Measurements from ENCODE around the gene DNAAF8.
A peak's percentile ranks its signal among the peaks of the same experiment; 100 is the strongest.

The DNAAF8 gene

DNA sequence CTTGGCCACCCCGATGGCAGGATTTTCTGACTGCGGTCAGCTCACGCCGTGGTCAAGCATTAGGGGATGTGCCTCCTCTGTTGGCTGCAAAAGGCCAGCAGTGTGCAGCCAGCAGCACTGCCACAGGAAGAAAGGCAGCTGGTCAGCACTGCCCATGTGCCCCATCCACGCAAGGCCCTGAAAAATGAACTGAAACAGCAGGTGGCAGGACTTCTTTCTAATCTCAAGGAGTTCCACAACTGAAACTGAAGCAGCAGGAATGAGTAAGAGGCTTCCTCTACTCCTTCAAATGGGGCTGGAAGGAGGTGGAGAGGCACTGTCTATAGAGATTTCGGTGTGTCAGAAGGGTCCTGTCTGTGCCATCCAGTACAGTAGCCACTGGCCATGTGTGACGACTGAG is 29.5 kb downstream of the DNAAF8 start:
- H3K36me3 ChIP-seq (ENCODE audit: insufficient read depth, low read length) = peaks cover 59% of the 10 kb centered on the region

DNA sequence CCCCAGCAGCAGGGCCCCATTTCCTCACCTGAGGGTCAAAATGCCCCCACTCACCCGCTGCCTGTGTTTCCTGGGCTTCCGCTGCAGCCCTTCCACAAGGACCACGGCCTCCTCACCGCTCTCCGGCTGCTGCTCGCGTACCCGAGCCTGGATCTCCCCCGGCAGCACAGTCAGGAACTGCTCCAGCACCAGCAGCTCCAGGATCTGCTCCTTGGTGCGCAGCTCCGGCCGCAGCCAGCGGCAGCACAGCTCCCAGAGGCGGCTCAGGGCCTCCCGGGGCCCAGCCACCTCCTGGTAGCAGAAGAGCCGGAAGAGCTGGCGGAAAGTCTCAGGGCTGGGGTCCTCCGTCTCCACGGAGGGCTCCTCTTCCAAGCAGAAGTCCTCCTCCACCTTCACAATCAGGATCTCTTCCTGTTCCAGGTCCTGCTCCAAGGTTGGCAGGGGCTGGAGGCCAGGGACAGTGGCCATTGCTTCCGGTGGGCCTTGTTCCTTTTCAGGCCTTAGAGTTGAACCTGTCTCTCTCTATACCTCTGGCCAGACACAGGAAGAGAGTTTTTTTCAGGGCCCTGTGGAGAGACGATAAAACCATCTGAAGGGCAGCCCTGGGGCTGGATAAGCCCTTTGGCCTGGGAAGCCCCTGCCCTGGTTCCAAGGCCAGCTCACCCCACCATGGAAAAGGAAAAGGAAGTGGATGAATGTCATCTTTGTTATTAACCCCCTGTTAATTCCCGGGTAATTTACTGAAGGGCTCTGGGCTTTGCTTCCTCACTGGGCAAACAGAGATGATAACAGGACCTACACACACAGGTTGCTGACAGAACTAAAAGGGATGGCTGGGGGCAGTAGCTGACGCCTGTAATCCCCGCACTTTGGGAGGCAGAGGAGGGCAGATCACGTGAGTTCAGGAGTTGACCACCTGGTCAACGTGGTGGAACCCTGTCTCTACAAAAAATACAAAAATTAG is 31.5 kb downstream of the DNAAF8 start:
- H3K9ac ChIP-seq (ENCODE audit: low read depth, low read length) = peak overlapping the region; percentile 86; the same call in 1 of the 2 replicates
- peak overlapping the region; percentile 74 for H3K4me3 ChIP-seq (ENCODE audit: low read length)
- H3K9me3 ChIP-seq (ENCODE audit: insufficient read depth, low read depth, low read length) = no peaks in the 10 kb centered on the region
- no peaks in the 10 kb centered on the region for H3K27me3 ChIP-seq (ENCODE audit: insufficient read depth, low read length)
- H3K27ac ChIP-seq (ENCODE audit: low read depth, low read length) = no peak overlapping the region
- WGBS = 85% methylated on average over 26 of the region's 26 CpGs
- no peaks in the 10 kb centered on the region for H3K4me1 ChIP-seq (ENCODE audit: insufficient read depth, low read length)
- H3K36me3 ChIP-seq (ENCODE audit: insufficient read depth, low read length) = peaks cover 40% of the 10 kb centered on the region

More for the DNA sequence above, 29.5 kb downstream of the DNAAF8 start:
- 98% methylated on average over 7 of the region's 7 CpGs for WGBS
- no peaks in the 10 kb centered on the region for H3K4me1 ChIP-seq (ENCODE audit: insufficient read depth, low read length)
- H3K9me3 ChIP-seq (ENCODE audit: insufficient read depth, low read depth, low read length) = no peaks in the 10 kb centered on the region
- H3K9ac ChIP-seq (ENCODE audit: low read depth, low read length) = no peak overlapping the region
- H3K27me3 ChIP-seq (ENCODE audit: insufficient read depth, low read length) = no peaks in the 10 kb centered on the region
- no peak overlapping the region for H3K27ac ChIP-seq (ENCODE audit: low read depth, low read length)
- no peak overlapping the region for H3K4me3 ChIP-seq (ENCODE audit: low read length)

DNA sequence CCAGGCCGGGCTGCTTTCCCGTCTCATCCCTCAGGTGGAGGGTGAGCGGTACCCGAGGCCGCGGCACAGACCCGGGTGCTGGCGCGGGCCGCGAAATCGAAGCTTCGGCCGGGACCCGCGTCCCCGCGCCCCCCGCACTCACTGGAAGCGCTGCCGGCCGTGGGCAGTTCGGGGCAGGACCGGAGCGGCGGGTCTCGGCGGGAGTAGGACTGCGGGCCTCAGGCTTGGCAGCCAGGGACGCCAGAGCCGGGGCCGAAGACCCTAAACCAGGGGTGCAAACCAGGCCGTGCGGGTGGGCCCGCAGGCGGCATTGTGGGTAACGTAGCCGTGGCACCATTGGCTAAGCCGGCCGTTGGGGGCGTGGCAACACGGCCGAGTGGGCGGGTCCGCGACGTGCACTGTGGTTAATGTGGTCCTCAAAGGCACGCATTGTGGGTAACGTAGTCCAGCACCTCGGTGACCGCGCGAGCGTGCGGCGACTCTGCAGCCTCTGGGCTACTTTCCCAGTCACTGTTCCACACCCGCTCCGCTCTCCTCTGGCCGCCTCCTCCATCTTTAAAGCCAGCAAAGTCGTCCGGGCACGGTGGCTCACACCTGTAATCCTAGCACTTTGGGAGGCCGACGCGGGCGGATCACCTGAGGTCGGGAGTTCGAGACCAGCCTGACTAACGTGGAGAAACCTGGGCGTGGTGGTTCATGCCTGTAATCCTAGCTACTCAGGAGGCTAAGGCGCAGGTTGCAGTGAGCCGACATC is 32.7 kb downstream of the DNAAF8 start, which contains the start of gene ZNF500:
Gene ZNF500, minus strand, starts transcription at position 288 of the 754 bp plus-strand sequence. CDS start 1,184 bp downstream, outside the sequence.
- H3K9ac ChIP-seq (ENCODE audit: low read depth, low read length) = peak within 1 kb of the TSS; percentile 86
- peak within 1 kb of the TSS; percentile 74 for H3K4me3 ChIP-seq (ENCODE audit: low read length)
- no peaks in the 10 kb centered on the region for H3K27me3 ChIP-seq (ENCODE audit: insufficient read depth, low read length)
- no peaks in the 10 kb centered on the region for H3K9me3 ChIP-seq (ENCODE audit: insufficient read depth, low read depth, low read length)
- H3K4me1 ChIP-seq (ENCODE audit: insufficient read depth, low read length) = no peaks in the 10 kb centered on the region
- H3K36me3 ChIP-seq (ENCODE audit: insufficient read depth, low read length) = peaks cover 31% of the 10 kb centered on the region
- peak within 1 kb of the TSS; percentile 77; the same call in 1 of the 2 replicates for H3K27ac ChIP-seq (ENCODE audit: low read depth, low read length)
- WGBS = 9% methylated on average over 72 of the region's 72 CpGs

DNA sequence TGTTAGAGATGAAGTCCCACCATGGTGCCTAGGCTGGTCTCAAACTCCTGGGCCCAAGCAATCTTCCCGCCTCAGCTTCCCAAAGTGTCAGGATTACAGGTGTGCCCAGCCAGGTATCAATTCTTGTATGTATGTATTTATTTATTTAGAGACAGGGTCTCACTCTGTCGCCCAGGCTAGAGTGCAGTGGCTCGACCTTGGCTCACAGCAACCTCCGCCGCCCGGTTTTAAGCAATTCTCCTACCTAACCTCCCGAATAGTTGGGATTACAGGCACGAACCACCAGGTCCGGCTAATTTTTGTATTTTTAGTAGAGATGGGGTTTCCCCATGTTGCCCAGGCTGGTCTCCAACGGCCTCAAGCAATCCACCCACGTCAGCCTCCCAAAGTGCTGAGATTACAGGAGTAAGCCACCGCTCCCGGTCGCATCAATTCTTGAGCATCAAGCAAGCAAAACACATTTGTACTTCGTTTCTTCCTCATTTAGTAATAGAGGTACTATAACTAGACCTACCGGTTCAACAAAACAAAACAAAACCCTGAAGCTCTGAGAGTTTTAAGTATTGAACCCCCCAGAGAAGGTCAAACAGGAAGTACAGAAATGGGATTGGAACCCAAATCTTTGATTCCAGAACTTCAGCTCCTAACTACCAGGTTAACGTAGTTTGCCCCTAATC is 33.7 kb downstream of the DNAAF8 start:
- Histone ChIP-seq H3K27ac (ENCODE audit: low read depth, low read length) (peak overlapping the region; percentile 37), H3K27me3 (ENCODE audit: insufficient read depth, low read length) (no peaks in the 10 kb centered on the region), H3K9me3 (ENCODE audit: insufficient read depth, low read depth, low read length) (no peaks in the 10 kb centered on the region), H3K4me3 (ENCODE audit: low read length) (peak overlapping the region; percentile 64), H3K9ac (ENCODE audit: low read depth, low read length) (peak overlapping the region; percentile 64), H3K4me1 (ENCODE audit: insufficient read depth, low read length) (no peaks in the 10 kb centered on the region), H3K36me3 (ENCODE audit: insufficient read depth, low read length) (peaks cover 23% of the 10 kb centered on the region)
- 83% methylated on average over 17 of the region's 17 CpGs for WGBS

DNA sequence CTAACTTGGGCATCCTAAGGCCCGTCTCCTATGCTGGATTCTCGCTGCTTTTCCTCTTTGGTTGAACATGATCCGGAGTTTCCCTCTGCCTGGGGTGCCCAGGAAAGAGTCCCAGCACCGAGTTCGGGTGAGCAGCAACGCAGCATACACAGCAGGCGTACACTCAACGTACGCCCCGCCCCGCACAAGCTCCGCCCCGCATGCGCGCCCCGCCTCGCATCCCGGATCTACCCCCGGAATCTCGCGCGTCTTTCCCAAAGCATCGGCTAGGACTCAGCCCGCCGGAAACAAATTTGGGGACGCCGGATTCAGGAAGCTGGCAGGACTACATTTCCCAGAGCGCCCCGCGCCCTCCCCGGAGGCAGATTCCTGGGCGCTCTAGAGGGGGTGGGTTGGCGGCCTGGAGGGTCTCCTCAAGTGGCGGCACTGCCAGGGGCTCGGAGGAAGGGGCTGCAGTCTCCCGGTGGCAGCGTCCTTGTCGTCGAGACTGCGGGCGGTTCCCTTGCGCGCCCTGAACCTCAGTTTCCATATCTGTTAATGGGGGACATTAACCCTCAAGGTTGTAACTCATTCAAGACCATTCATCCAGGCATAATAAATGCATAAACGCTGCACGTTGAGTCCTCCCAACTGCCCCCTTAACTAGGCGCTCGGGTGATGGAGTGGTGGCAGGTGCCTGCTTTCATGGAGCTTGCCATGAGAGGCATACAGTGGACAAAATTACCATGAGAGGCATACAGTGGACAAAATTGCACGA is 34.4 kb downstream of the DNAAF8 start:
- Histone ChIP-seq H3K9ac (ENCODE audit: low read depth, low read length) (peak overlapping the region; percentile 64), H3K4me3 (ENCODE audit: low read length) (peak overlapping the region; percentile 64), H3K27me3 (ENCODE audit: insufficient read depth, low read length) (no peaks in the 10 kb centered on the region), H3K36me3 (ENCODE audit: insufficient read depth, low read length) (peaks cover 17% of the 10 kb centered on the region), H3K27ac (ENCODE audit: low read depth, low read length) (peak overlapping the region; percentile 37), H3K9me3 (ENCODE audit: insufficient read depth, low read depth, low read length) (no peaks in the 10 kb centered on the region), H3K4me1 (ENCODE audit: insufficient read depth, low read length) (no peaks in the 10 kb centered on the region)
- 6% methylated on average over 48 of the region's 48 CpGs for WGBS

DNA sequence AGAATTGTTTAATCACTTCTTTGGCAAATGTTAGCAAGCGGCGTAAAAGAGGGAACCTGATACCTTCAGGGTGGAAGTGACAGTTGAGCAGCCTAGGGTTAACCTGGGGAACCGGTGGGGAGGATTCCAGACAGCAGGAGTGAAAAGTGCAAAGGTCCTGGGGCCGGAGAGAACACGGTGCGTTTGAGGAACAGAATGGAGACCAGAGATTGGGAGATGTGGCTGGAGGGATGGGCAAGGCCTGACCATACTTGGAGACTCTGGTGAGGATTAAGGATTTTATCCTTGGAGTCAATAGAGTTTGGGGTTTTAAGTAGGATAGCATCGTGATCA is 34.9 kb downstream of the DNAAF8 start:
- Histone ChIP-seq H3K4me3 (ENCODE audit: low read length) (peak overlapping the region; percentile 64), H3K27ac (ENCODE audit: low read depth, low read length) (no peak overlapping the region), H3K9ac (ENCODE audit: low read depth, low read length) (peak overlapping the region; percentile 62; the same call in 1 of the 2 replicates), H3K4me1 (ENCODE audit: insufficient read depth, low read length) (no peaks in the 10 kb centered on the region), H3K36me3 (ENCODE audit: insufficient read depth, low read length) (peaks cover 11% of the 10 kb centered on the region), H3K27me3 (ENCODE audit: insufficient read depth, low read length) (no peaks in the 10 kb centered on the region), H3K9me3 (ENCODE audit: insufficient read depth, low read depth, low read length) (no peaks in the 10 kb centered on the region)
- WGBS = 88% methylated on average over 7 of the region's 7 CpGs

DNA sequence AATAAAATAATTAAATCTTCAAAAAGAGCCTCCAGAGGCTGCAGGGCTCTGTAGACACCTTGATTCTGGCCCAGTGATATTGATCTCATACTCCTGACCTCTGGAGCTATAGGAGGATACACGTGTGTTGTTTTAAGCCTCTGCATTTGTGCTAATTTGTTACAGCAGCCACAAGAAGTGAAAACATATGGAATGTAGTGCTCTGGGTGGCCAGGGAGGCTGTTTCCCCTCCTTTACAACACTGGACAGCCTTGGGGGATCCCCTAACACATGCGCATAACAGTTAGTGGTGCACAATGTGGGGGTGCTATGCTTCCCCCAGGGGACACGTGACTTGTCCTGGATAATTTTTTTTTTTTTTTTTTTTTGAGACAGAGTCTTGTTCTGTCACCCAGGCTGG is 37.3 kb downstream of the DNAAF8 start:
- no peaks in the 10 kb centered on the region for H3K27me3 ChIP-seq (ENCODE audit: insufficient read depth, low read length)
- 83% methylated on average over 3 of the region's 3 CpGs for WGBS
- H3K4me3 ChIP-seq (ENCODE audit: low read length) = no peak overlapping the region
- H3K27ac ChIP-seq (ENCODE audit: low read depth, low read length) = no peak overlapping the region
- no peaks in the 10 kb centered on the region for H3K4me1 ChIP-seq (ENCODE audit: insufficient read depth, low read length)
- no peaks in the 10 kb centered on the region; the same call in 1 of the 2 replicates for H3K9me3 ChIP-seq (ENCODE audit: insufficient read depth, low read depth, low read length)
- no peak overlapping the region for H3K9ac ChIP-seq (ENCODE audit: low read depth, low read length)
- H3K36me3 ChIP-seq (ENCODE audit: insufficient read depth, low read length) = no peaks in the 10 kb centered on the region

DNA sequence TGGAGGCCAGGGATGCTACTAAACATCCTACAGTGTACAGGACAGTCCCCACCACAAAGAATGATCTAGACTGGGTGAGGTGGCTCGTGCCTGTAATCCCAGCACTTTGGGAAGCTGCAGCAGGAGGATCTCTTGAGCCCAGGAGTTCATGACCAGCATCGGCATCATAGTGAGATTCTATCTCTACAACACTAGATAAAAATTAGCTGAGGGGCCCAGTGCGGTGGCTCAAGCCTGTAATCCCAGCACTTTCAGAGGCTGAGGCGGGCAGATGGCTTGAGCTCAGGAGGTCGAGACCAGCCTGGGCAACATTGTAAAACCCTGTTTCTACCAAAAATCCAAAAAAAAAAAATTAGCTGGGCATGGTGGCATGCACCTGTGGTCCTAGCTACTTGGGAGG is 38.0 kb downstream of the DNAAF8 start:
- WGBS = 90% methylated on average over 5 of the region's 5 CpGs
- Histone ChIP-seq H3K36me3 (ENCODE audit: insufficient read depth, low read length) (no peaks in the 10 kb centered on the region), H3K4me3 (ENCODE audit: low read length) (no peak overlapping the region), H3K27me3 (ENCODE audit: insufficient read depth, low read length) (no peaks in the 10 kb centered on the region), H3K27ac (ENCODE audit: low read depth, low read length) (no peak overlapping the region), H3K9me3 (ENCODE audit: insufficient read depth, low read depth, low read length) (no peaks in the 10 kb centered on the region; the same call in 1 of the 2 replicates), H3K9ac (ENCODE audit: low read depth, low read length) (no peak overlapping the region), H3K4me1 (ENCODE audit: insufficient read depth, low read length) (no peaks in the 10 kb centered on the region)

DNA sequence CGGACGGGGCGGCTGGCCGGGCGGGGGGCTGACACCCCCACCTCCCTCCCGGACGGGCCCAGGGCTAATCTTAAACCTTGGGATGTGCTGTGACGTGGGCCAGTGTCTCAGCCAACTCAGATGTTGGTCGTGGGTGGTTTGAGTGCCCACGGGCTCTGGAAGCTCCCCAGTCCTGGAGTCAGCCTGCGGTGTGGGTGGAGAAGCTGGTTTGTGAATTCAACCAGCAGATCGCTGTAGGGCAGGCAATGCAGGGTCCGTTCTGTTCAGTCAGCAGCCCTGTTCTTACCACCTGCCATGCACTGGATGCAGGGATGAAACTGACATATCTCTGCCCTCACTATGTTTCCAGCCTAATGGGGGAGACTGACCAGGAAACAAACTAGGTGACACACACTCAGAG is 40.7 kb downstream of the DNAAF8 start:
- Histone ChIP-seq H3K4me1 (ENCODE audit: insufficient read depth, low read length) (no peaks in the 10 kb centered on the region), H3K27ac (ENCODE audit: low read depth, low read length) (no peak overlapping the region), H3K9me3 (ENCODE audit: insufficient read depth, low read depth, low read length) (no peaks in the 10 kb centered on the region; the same call in 1 of the 2 replicates), H3K36me3 (ENCODE audit: insufficient read depth, low read length) (no peaks in the 10 kb centered on the region), H3K9ac (ENCODE audit: low read depth, low read length) (no peak overlapping the region), H3K27me3 (ENCODE audit: insufficient read depth, low read length) (no peaks in the 10 kb centered on the region), H3K4me3 (ENCODE audit: low read length) (no peak overlapping the region)
- WGBS = 93% methylated on average over 13 of the region's 13 CpGs

DNA sequence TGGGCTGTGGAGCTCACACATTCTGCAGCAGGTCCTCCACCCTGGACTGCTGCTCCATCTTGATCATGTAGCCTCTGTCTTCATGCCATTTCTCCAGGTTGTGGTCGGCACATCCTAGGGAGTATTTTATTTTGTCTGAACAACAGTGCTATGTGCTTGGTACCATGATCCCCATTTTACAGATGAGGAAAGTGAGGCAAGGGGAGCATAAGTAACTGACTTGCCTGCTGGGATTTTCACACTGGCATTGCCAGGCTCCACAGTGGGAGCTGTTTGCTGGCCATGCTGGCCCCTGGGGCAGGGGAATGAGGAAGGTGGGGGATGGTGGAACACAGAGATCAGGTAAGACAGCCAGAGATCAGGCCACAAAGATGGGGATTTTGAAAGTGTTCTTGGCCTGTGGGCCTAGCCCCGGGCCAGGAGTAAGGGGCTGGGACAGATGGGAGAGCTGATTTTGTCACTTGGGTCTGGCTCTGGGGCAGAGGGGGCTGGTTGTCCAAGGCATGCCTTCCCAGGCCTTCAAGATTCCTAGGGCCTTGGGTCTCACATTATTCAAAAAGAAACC is 41.9 kb downstream of the DNAAF8 start:
- Histone ChIP-seq H3K9ac (ENCODE audit: low read depth, low read length) (no peak overlapping the region), H3K9me3 (ENCODE audit: insufficient read depth, low read depth, low read length) (no peaks in the 10 kb centered on the region; the same call in 1 of the 2 replicates), H3K4me1 (ENCODE audit: insufficient read depth, low read length) (no peaks in the 10 kb centered on the region), H3K27ac (ENCODE audit: low read depth, low read length) (no peak overlapping the region), H3K27me3 (ENCODE audit: insufficient read depth, low read length) (no peaks in the 10 kb centered on the region), H3K36me3 (ENCODE audit: insufficient read depth, low read length) (no peaks in the 10 kb centered on the region), H3K4me3 (ENCODE audit: low read length) (no peak overlapping the region)
- 98% methylated on average over 2 of the region's 2 CpGs for WGBS

All from HUES64 (cell line).